CD8-positive, alpha-beta memory T cell (primary cell): ENCODE measurements around the gene SEPTIN10. TPM values are rescaled to one million over a fixed set of nuclear protein-coding genes. Genes with fewer than 3 reads are reported as not detected.
"Not testable (repeated sequence)": the region's sequence is repeated elsewhere in the genome, so short reads cannot be mapped to it uniquely, and the experiment has no call there.

Source experiments
- CTCF ChIA-PET: fragments of 350-600 bp; sonication (Branson Sonifier 250); formaldehyde crosslinking; loops from one replicate; lab custom pipeline; 2021; ENCODE audit warnings: antibody characterized with exemption; lab: Charles Lee
- POLR2A ChIA-PET: fragments of 350-600 bp; sonication (Branson Sonifier 250); formaldehyde crosslinking; loops from one replicate; lab custom pipeline; 2021; ENCODE audit warnings: antibody characterized with exemption; lab: Charles Lee
- DNase-seq, 5 donors: peaks; one replicate each; pipeline versions ENCODE4 v3.0.0 to v3.0.0-alpha.2; 2020 to 2022; ENCODE audit warnings: mixed read lengths in 1 of 5
- H3K27ac ChIP-seq: one replicate; pipeline ENCODE4 v1.7.0; 2013; ENCODE audit warnings: low read depth, mild to moderate bottlenecking, low read length, moderate library complexity
- H3K27me3 ChIP-seq: 2 replicates; pipeline ENCODE4 v1.7.0; 2013; ENCODE audit warnings: low read length, mild to moderate bottlenecking; ENCODE audit not compliant: insufficient read depth, poor library complexity, severe bottlenecking
- H3K36me3 ChIP-seq: 2 replicates; pipeline ENCODE4 v1.7.0; 2013; ENCODE audit warnings: mild to moderate bottlenecking, low read length, moderate library complexity; ENCODE audit not compliant: insufficient read depth
- H3K4me1 ChIP-seq: 2 replicates; pipeline ENCODE4 v1.7.0; 2013; ENCODE audit warnings: mild to moderate bottlenecking, low read length, moderate library complexity; ENCODE audit not compliant: insufficient read depth
- H3K4me3 ChIP-seq: 2 replicates; pipeline ENCODE4 v1.7.0; 2013; ENCODE audit warnings: mild to moderate bottlenecking, low read length
- H3K9me3 ChIP-seq: 2 replicates; pipeline ENCODE4 v1.7.0; 2013; ENCODE audit warnings: mild to moderate bottlenecking, low read length
- H3K27ac Mint-ChIP-seq, 8 donors: one replicate each; pipeline ENCODE4 v1.8.0; 2020 to 2021; ENCODE audit warnings: mixed read lengths in 8 of 8, mild to moderate bottlenecking in 6 of 8, inconsistent platforms in 3 of 8, moderate library complexity in 3 of 8
- H3K27me3 Mint-ChIP-seq, 2 donors: one replicate each; pipeline ENCODE4 v1.8.0; 2020 to 2021; ENCODE audit warnings: mixed read lengths in 2 of 2, mild to moderate bottlenecking in 1 of 2, moderate library complexity in 1 of 2
- H3K36me3 Mint-ChIP-seq, 3 donors: one replicate each; pipeline ENCODE4 v1.8.0; 2020 to 2021; ENCODE audit warnings: mixed read lengths in 3 of 3, inconsistent platforms in 1 of 3, mild to moderate bottlenecking in 1 of 3
- H3K4me1 Mint-ChIP-seq, 3 donors: one replicate each; pipeline ENCODE4 v1.8.0; 2020 to 2021; ENCODE audit warnings: mixed read lengths in 3 of 3, inconsistent platforms in 1 of 3, mild to moderate bottlenecking in 1 of 3
- H3K4me3 Mint-ChIP-seq, 7 donors: one replicate each; pipeline ENCODE4 v1.8.0; 2020 to 2021; ENCODE audit warnings: mixed read lengths in 7 of 7, mild to moderate bottlenecking in 6 of 7, moderate library complexity in 4 of 7, inconsistent platforms in 2 of 7
- H3K9me3 Mint-ChIP-seq, 5 donors: one replicate each; pipeline ENCODE4 v1.8.0; 2020 to 2022; ENCODE audit warnings: mixed read lengths in 5 of 5, mild to moderate bottlenecking in 3 of 5, moderate library complexity in 2 of 5, inconsistent platforms in 1 of 5
- polyA plus RNA-seq: library from polyadenylated mRNA; unstranded; fragments of 300-500 nt; fragmentation: Illumina TruSeq; gene quantifications from one replicate; pipeline ENCODE4 v1.2.3, GENCODE V29; 2021
- total RNA-seq, 2 experiments: library from RNA; stranded (reverse); gene quantifications; one replicate each; pipeline ENCODE4 v1.2.3, GENCODE V29; 2021

SEPTIN10 gene
- total and polyA plus RNA-seq, 3 experiments from 2014 or later, result 0.31 to 1.2 (median 0.69) TPM

GRCh38 chr2:109649736-109650695 is 36.2 kb upstream of the SEPTIN10 start:
- Histone ChIP-seq H3K4me3 (no peak overlapping the region), H3K27me3 (no peaks in the 10 kb centered on the region), H3K9me3 (no peaks in the 10 kb centered on the region), H3K4me1 (no peaks in the 10 kb centered on the region), H3K27ac (no peak overlapping the region), H3K36me3 (no peaks in the 10 kb centered on the region)
- POLR2A ChIA-PET, result no interaction called here
- H3K4me3 Mint-ChIP-seq, result no peak overlapping the region
- H3K36me3 Mint-ChIP-seq, result no peaks in the 10 kb centered on the region
- H3K4me1 Mint-ChIP-seq, result no peaks in the 10 kb centered on the region
- peaks cover 13 to 23% of the 10 kb centered on the region in 2 donors for H3K27me3 Mint-ChIP-seq
- no peak for DNase-seq
- CTCF ChIA-PET, result no interaction called here
- H3K27ac Mint-ChIP-seq, result no peak overlapping the region
- H3K9me3 Mint-ChIP-seq, result peaks cover 0 to 1% (median 0%) of the 10 kb centered on the region in 5 donors

- Histone ChIP-seq H3K4me1 (no peaks in the 10 kb centered on the region), H3K9me3 (no peaks in the 10 kb centered on the region), H3K27me3 (no peaks in the 10 kb centered on the region), H3K4me3 (no peak overlapping the region), H3K36me3 (no peaks in the 10 kb centered on the region), H3K27ac (no peak overlapping the region)
- no peak overlapping the region for H3K4me3 Mint-ChIP-seq
- ChIA-PET CTCF (no interaction called here), POLR2A (no interaction called here)
- H3K36me3 Mint-ChIP-seq, result no peaks in the 10 kb centered on the region
- no peaks in the 10 kb centered on the region for H3K4me1 Mint-ChIP-seq
- no peak for DNase-seq
- H3K9me3 Mint-ChIP-seq, result peaks cover 0 to 1% (median 0%) of the 10 kb centered on the region in 5 donors
- no peak overlapping the region for H3K27ac Mint-ChIP-seq
- H3K27me3 Mint-ChIP-seq, result peaks cover 9 to 17% of the 10 kb centered on the region in 2 donors
These were observed 34.3 kb upstream of the SEPTIN10 start for GRCh38 chr2:109648041-109648527.

GRCh38 chr2:109647636-109648035 is 33.9 kb upstream of the SEPTIN10 start:
- CTCF ChIA-PET, result no interaction called here

GRCh38 chr2:109646961-109647360 is 33.2 kb upstream of the SEPTIN10 start:
- Mint-ChIP-seq H3K4me1 (no peaks in the 10 kb centered on the region), H3K36me3 (no peaks in the 10 kb centered on the region), H3K27ac (no peak overlapping the region), H3K9me3 (peaks cover 0 to 1% (median 0%) of the 10 kb centered on the region in 5 donors), H3K4me3 (no peak overlapping the region), H3K27me3 (peaks cover 9 to 17% of the 10 kb centered on the region in 2 donors)
- Histone ChIP-seq H3K4me3 (no peak overlapping the region), H3K36me3 (no peaks in the 10 kb centered on the region), H3K27me3 (no peaks in the 10 kb centered on the region), H3K9me3 (no peaks in the 10 kb centered on the region), H3K27ac (no peak overlapping the region), H3K4me1 (no peaks in the 10 kb centered on the region)
- DNase-seq, result no peak
- POLR2A ChIA-PET, result no interaction called here
- CTCF ChIA-PET, result no interaction called here

More at GRCh38 chr2:109647636-109648035, 33.9 kb upstream of the SEPTIN10 start:
- H3K9me3 Mint-ChIP-seq, result peaks cover 0 to 1% (median 0%) of the 10 kb centered on the region in 5 donors
- no peak overlapping the region for H3K4me3 Mint-ChIP-seq
- Histone ChIP-seq H3K36me3 (no peaks in the 10 kb centered on the region), H3K4me1 (no peaks in the 10 kb centered on the region), H3K27ac (no peak overlapping the region), H3K27me3 (no peaks in the 10 kb centered on the region), H3K9me3 (no peaks in the 10 kb centered on the region), H3K4me3 (no peak overlapping the region)
- POLR2A ChIA-PET, result no interaction called here
- no peak overlapping the region for H3K27ac Mint-ChIP-seq
- H3K27me3 Mint-ChIP-seq, result peaks cover 9 to 17% of the 10 kb centered on the region in 2 donors
- no peaks in the 10 kb centered on the region for H3K4me1 Mint-ChIP-seq
- H3K36me3 Mint-ChIP-seq, result no peaks in the 10 kb centered on the region
- DNase-seq, result no peak

GRCh38 chr2:109645412-109646184 is 31.8 kb upstream of the SEPTIN10 start:
- H3K4me1 ChIP-seq, result no peaks in the 10 kb centered on the region
- no peaks in the 10 kb centered on the region for H3K36me3 Mint-ChIP-seq
- H3K9me3 ChIP-seq, result no peaks in the 10 kb centered on the region
- H3K36me3 ChIP-seq, result no peaks in the 10 kb centered on the region
- H3K4me1 Mint-ChIP-seq, result no peaks in the 10 kb centered on the region
- no peak overlapping the region for H3K4me3 Mint-ChIP-seq
- ChIA-PET POLR2A (no interaction called here), CTCF (no interaction called here)
- H3K27ac ChIP-seq, result no peak overlapping the region
- H3K27me3 Mint-ChIP-seq, result peaks cover 9 to 12% of the 10 kb centered on the region in 2 donors
- no peak for DNase-seq
- no peaks in the 10 kb centered on the region for H3K9me3 Mint-ChIP-seq
- no peak overlapping the region for H3K4me3 ChIP-seq
- H3K27ac Mint-ChIP-seq, result no peak overlapping the region
- no peaks in the 10 kb centered on the region for H3K27me3 ChIP-seq

- no peaks in the 10 kb centered on the region for H3K27me3 ChIP-seq
- no peak overlapping the region for H3K27ac ChIP-seq
- Mint-ChIP-seq H3K4me1 (no peaks in the 10 kb centered on the region), H3K9me3 (no peaks in the 10 kb centered on the region), H3K36me3 (no peaks in the 10 kb centered on the region), H3K27me3 (peaks cover 7 to 8% of the 10 kb centered on the region in 2 donors), H3K4me3 (no peak overlapping the region), H3K27ac (no peak overlapping the region)
- H3K9me3 ChIP-seq, result no peaks in the 10 kb centered on the region
- DNase-seq, result no peak
- POLR2A ChIA-PET, result no interaction called here
- H3K4me1 ChIP-seq, result no peaks in the 10 kb centered on the region
- CTCF ChIA-PET, result no interaction called here
- H3K36me3 ChIP-seq, result no peaks in the 10 kb centered on the region
- H3K4me3 ChIP-seq, result no peak overlapping the region
These were observed 31.0 kb upstream of the SEPTIN10 start for GRCh38 chr2:109644571-109645275.

- H3K9me3 Mint-ChIP-seq, result not testable (repeated sequence)
These were observed 26.2 kb upstream of the SEPTIN10 start for GRCh38 chr2:109640000-109640399.

More at GRCh38 chr2:109640000-109640399, 26.2 kb upstream of the SEPTIN10 start:
- DNase-seq, H3K4me1 ChIP-seq, H3K4me1 Mint-ChIP-seq, H3K9me3 ChIP-seq, H3K27me3 ChIP-seq, H3K27me3 Mint-ChIP-seq, H3K4me3 Mint-ChIP-seq, H3K36me3 ChIP-seq, H3K27ac ChIP-seq, H3K27ac Mint-ChIP-seq, H3K4me3 ChIP-seq, H3K36me3 Mint-ChIP-seq, CTCF ChIA-PET, POLR2A ChIA-PET: not testable (repeated sequence)
